HG03469 (cell line): Measurements from ENCODE around the gene MBTD1.
"Not testable (repeated sequence)": the region's sequence is repeated elsewhere in the genome, so short reads cannot be mapped to it uniquely, and the experiment has no call there.

Source experiments
- ATAC-seq: cut with Tn5 transposase; IDR thresholded peaks from one replicate; pipeline ENCODE4 v1.9.1; 2021; ENCODE audit warnings: mild to moderate bottlenecking, moderate library complexity, moderate number of reproducible peaks; ENCODE audit not compliant: unreplicated experiment

Gene MBTD1

DNA sequence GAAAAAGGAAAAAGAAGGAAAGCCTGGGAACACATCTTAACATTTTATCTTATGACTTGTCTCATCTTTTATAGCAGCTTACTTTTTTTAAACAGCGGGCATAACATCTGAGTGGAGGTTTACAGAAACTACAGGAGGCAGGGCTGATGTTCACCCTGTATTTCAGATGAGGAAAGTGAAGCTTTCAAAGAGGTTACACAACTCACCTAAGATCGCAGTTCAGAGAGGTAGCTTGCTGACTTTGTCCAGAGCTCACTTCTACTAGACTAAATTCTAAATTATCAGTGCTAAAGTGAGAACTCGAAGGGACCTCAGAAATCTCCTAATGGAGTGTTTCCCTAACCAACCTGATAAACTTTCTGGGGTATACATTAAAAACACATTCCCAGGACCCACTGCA is 3.7 kb downstream of the MBTD1 start:
- no peak for ATAC-seq

DNA sequence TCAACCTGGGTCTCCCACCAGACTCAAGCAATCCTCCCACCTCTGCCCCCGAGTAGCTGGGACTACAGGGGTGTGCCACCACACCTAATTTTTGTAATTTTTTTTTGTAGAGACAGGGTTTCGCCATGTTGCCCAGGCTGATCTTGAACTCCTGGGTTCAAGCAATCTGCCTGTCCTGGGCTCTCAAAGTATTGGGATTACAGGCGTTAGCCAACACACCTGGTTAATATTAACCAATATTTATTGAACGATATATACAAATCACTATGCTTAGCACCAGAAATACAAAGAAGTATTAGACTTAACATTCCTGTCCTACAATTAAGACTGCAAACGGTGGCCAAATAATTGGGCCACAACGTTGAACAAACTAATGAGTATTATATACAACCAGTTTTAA is 4.2 kb downstream of the MBTD1 start:
- ATAC-seq = no peak

DNA sequence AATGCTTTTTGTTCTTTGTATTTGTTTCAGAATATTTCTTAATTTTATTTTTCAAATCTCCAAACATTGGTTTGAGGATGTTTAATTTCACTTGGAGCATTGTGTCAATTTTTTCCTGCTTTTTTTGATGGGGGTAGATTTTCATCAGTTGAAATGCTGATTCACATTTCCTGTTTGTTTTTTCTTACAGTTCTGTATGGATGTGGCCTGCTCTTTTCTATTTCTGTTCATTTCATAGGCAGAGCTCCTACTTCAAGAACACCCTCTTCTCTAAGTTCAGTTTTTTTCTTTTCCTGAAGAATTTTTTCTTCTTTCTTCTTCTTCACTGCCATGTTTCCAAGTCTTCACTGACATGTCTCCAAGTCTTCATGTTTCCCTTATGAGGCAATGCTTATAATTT is 8.8 kb downstream of the MBTD1 start:
- no peak for ATAC-seq

DNA sequence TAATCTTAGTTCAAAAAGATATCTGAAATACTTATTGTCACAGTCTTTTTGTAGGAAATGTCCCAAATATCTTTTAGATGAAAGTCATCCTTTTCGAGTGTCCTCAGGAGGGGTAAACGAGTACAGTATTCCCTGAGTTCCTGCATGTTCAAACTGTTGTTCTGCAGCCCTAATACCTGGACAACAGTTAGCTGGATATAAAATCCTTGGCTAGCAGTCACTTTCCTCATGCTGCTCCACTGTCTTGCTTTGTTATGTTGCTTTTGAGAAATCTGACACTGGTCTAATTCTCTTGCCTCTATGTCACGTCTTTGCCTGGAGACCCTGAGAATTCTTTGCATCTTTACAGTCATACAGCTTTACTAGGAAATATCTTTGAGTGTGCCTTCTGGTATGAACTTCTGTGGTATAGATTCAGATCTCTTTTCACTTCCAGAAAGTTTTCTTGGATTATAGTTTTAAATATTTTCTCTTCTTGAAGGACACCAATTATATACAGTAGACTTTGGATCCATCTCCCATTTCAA is 9.5 kb downstream of the MBTD1 start:
- ATAC-seq = no peak

DNA sequence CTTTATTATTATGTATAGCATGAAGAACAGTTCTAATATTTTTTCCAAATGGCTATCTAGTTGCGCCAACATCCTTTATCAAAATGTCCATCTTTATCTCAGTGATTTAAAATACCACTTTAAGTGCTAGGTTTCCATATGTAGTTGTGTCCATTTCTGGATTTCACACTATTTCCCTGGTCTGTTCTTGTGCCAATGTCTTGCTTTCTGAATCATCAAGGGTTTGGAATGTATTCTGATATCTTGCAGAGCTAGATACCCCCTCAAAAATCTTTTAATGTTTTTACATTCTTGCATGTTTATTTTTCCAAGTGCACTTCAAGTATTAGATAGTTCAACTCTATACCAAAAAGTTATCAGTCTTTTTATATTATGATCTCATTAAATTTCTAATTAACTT is 14.3 kb downstream of the MBTD1 start:
- ATAC-seq = no peak

DNA sequence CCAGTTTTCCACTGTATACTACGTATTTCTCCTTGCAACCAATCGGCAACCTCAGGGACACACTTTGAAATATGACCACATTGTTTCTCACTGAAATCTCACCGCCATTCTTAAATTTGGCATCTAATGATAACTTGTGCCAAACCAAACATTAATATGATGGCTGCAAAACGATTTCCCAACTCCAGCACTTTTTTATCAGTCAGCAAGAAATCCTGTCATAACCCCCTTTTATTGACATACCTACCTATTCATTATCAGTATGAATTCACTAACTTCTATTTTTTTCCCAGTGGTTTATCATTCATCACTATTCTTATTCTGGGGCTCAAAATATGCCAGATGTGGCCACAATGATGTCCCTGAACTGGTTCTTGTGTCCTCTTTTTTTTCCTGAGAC is 15.8 kb downstream of the MBTD1 start:
- ATAC-seq = no peak

DNA sequence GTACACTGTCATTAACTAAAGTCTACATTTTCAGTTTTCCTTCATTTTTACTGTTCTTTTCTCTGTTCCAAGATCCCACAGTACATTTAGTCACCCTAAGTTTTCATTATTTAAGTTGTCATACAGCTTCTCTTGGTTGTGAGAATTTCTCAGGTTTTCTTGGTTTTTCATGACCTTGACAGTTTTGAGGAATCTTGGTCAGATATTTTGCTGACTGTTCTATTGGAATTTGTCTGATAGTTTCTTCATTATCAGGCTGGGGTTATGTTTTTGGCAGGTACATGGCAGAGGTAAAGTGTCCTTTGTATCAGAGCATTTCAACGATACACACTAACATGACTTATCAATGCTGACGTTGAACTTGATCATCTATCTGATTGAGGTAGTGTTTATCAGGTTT is 19.6 kb downstream of the MBTD1 start:
- no peak for ATAC-seq

DNA sequence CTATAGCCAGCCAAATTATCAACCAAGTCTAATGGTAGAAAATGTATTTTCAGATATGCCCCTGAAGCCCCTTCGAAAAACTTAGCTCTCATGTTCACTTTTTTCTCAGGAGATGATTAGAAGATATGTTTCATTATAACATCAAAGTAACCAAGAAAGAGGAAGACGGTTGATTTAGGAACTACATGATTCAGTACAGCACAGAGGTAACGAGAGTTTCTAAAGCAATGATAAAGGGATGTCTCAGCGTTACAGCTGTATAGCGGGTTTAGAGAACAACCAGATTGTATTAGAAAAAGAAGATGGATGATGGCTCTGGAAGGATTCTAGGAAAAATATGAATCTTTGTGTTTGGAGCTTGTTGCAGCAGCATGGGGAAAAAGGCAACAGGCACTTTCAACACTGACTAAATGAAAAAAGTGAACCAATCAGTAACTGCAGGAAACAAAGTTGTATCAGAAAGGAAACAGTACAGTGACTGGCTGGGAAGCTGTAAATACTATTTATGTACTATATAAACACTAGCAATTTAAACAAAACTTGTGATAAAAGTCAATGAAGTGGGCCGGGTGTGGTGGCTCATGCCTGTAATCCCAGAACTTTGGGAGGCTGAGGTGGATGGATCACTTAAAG is 21.5 kb downstream of the MBTD1 start:
- ATAC-seq = peak; percentile 84

DNA sequence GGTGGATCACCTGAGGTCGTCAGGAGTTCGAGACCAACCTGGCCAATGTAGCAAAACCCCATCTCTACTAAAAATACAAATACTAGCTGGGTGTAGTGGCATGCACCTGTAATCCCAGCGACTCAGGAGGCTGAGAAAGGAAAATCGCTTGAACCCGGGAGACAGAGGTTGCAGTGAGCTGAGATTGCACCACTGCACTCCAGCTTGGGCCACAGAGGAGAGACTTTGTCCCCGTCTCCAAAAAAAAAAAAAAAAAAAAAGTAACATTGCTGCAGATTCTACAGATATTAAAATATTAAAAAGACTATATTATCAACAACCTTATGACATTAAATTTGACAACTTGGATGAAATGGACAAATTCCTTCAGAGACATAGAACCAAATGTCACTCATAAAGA is 25.7 kb downstream of the MBTD1 start:
- no peak for ATAC-seq

DNA sequence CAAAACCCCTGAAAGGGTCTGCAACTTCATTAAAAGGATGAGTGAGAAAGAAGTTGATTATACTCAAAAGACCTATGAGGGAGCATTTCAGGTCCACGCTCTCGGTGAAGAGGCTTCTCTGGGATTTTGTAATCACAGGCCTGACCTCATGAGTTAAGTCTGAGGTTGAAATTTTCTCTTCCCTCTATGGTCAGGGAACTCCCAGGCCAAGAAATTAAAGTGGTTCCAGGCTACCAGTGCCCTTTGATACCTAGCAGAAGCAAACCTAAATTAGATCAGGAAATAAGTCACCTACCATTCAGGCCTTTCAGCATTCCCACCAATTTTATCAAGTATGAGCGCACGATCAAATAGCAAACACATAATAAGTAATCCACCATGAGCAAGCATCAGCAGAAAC is 27.9 kb downstream of the MBTD1 start:
- no peak for ATAC-seq

DNA sequence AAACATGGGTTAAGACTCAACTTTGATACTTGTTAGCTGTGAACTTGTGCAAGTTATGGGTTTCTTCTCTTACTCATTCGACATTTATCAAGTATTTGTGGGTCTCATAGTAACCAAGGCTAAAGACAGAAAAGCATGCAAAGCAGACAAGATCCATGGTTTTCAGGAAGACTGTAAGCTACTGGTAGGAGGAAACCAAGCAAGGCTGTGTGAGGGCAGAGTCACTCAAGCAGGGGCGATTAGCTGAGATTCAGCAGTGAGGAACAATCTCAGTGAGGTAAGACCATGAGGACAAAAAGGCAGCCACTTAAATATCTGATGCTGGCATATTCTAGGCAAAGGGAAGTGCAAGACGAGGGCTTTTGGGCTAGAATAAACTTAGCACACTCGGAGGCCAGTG is 29.5 kb downstream of the MBTD1 start:
- ATAC-seq = no peak

DNA sequence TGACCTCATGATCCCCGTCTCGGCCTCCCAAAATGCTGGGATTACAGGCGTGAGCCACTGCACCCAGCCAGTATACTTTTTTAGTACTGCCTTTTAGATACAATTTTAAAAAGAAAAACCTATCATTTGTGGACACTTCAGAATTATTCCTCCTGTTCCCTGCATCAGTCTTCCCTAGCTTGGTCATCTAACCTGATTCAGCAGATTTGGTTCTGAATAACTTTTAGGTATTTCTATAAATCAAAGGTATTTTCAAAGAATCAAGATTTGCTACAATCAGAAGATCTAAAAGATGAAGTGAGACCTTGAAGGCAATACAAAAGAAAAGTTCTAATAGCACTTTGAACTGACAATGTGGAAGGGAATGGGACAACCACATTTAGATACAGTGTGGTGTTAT is 30.0 kb downstream of the MBTD1 start:
- no peak for ATAC-seq

DNA sequence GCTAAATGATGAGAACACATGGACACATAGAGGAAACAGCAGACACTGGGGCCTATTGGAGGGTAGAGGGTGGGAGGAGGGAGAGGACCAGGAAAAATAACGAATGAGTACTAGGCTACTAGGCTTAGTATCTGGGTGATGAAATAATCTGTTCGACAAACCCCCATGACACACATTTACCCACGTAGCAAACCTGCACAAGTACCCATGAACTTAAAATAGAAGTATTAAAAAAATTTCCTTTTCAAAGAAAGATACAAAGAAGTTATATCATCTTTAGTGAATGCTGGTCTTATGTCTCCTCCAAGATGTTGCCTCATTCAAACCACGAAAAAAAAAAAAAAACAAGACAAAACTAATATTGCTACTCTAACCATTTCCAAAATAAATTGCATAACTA is 31.7 kb downstream of the MBTD1 start:
- no peak for ATAC-seq

DNA sequence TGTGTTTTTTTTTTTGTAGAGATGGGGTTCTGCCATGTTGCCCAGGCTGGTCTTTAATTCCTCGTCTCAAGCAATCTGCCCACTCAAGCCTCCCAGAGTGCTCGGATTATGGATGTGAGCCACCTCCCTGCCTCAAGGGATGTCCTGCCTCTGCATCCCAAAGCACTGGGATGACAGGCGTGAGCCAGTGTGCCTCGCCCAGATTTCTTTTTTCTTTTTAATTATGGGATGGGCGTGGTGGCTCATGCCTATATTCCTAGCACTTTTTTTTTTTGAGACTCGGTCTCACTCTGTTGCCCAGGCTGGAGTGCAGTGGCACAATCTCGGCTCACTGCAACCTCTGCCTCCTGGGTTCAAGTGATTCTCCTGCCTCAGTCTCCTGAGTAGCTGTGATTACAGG is 34.3 kb downstream of the MBTD1 start:
- not testable (repeated sequence) for ATAC-seq

DNA sequence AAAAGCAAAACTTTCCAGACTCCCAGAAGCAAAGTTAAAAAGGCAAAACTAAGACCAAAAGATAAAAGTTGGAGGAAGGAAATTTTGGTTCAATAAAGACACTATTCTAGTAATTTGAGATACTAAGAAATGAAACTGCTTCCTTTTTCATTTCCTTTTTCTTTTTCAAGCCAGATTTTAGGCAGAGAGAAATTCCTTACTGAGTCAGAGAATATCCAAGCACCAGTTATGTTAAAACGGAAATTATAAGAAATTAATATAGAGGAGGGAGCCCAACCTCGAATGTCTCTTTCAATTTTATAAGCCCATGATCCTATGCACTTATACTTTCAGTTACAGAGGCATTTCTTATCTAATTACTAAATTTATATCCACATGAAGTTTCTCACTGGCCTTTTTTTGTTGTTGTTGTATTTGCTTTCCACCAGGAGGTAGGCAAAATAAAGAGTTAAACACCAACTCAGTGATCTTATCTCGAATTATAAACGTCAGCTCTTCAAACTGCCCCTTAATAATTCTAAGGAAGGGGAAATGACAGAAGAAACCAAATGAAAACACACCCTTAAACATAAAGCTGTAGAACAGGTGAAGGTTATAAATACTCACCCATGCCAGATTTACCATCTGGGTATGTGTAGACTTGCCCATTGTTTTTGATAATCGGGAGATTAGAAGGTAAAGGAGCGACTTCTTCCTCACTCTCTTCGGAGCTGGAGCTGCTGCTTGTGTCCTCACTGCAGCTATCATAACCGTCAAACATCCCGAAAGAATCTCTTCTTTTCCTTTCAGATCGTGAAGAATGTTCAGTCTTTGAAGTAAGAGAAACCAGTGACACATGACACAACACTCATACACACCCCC is 35.2 kb downstream of the MBTD1 start:
- no peak for ATAC-seq

DNA sequence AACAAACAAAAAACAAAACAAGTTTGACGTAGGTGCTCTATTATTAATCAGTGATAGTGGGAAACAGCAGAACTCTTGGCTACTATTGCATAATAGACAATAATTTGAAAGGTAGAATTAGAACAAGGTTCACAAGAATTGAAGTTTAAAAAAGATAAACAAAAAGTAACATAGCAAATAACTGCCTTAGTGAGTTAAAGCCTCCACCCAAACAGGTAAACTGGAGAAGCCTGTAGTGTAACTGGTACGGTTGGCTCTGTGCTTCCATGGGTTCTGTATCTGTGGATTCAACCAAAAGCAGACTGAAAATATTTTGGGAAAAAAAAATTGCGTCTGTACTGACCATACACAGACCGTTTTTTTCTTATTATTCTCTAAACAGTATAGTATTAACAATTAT is 38.5 kb downstream of the MBTD1 start:
- ATAC-seq = no peak

DNA sequence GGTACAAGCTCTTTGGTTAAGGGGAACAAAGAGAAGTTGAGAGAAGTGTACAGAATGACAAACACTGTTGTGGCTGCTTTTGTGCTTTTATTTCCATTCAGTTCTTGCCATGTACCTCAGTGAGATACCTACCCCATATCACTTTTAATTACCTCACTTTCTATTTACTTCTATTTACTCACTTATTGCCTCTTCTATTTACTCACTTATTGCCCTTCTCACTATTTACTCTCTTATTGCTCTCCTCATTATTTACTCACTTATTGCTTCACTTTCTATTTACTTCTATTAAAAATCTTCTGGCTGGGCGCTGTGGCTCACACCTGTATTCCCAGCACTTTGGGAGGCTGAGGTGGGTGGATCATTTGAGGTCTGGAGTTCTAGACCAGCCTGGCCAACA is 41.9 kb downstream of the MBTD1 start:
- no peak for ATAC-seq

DNA sequence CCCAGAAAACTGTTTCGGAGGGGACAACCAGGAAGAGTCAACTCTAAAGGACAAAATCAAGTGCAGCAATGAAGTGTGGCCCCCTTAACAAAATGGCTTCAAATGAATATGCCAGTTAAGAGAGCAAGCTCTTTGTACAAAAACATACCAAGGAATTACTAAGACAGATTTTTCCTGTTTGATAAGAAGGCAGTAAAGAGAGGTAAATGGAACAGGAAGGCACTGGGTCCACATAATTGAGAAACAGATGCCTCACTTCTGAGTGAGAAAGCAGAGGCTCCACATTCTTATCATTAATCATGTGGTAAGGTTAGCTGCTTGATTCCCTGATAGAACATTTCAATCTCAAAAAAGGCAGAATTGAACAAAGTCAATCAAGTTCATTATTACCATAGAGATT is 44.9 kb downstream of the MBTD1 start:
- ATAC-seq = no peak

DNA sequence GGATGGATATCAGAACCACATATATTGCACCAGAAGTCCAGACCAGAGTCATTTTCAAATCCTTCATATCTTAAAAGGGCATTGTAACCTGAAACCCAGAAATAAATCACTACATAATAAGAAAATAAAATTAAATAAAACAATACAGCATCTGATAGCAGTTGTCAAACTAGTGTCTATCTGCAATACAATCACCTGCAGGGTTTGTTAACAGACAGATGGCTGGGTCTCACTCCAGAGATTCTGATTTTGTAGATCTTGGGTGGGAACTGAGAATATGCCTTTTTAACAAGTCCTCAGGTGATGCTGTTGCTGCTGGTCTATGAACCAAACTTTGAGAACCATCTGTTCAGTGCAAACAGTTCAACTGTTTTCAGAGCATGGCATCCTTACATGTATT is 56.0 kb downstream of the MBTD1 start:
- ATAC-seq = no peak

DNA sequence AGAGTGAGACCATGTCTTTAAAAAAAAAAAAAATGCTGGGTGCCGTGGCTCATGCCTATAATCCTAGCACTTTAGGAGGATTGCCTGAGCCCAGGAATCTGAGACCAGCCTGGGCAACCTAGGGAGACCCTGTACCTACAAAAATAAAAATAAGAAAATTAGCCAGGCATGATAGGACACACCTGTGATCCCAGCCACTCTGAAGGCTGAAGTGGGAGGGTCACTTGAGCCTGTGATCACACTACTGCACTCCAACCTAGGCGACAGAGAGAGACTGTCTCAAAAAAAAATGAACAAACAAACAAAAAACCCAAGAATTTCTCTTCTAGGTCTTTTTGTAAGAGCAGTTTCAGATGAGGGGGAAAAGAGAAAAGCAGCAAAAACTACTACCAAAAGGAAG is 59.0 kb downstream of the MBTD1 start:
- ATAC-seq = no peak

DNA sequence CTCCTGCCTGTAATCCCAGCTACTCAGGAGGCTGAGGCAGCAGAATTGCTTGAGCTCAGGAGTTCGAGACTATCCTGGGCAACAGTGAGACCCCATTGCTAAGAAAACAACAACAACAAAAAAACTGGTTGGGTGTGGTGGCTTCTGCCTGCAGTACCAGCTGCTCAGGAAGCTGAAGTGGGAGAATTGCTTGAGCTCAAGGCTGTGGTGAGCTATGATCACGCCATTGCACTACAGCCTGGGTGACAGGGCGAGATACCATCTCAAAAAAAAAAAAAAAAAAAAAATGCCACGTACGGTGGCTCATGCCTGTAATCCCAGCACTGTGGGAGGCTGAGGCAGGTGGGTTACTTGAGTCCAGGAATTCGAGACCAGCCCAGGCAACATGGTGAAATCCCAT is 59.6 kb downstream of the MBTD1 start:
- no peak for ATAC-seq

DNA sequence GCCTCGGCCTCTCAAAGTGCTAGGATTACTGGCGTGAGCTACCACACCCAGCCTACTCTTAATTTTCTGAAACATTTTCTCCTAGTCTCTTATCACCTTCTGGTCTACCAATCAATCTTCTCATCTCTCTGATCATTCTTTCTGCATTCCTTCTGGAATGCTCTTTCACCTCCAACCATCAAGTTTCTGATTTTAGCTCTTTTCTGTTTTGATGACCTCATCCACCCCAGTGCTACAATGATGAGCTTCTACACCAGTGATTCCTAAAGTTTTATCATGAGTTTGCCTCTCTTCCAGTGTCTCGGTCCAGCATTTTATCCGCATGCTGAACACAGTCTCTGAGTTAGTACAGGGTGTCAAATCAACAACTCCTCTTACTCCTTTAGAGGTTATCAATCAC is 62.1 kb downstream of the MBTD1 start:
- ATAC-seq = no peak
